ENCODE measurements around the gene SOX6.

Gene SOX6

GRCh38 chr11:15932417-15932816 lies 423.9 kb downstream of the SOX6 start:
- no peak overlapping the region for H3K18ac ChIP-seq (ENCODE audit: low read length)
- H2BK120ac ChIP-seq (ENCODE audit: low read depth, low read length), result no peak overlapping the region
- no CpG with 5 or more reads among the region's 3 CpGs for WGBS, 2 donors (ENCODE audit: extremely low coverage in 2 of 2, insufficient read length in 2 of 2, insufficient replicate concordance in 1 of 2)
- H4K91ac ChIP-seq (ENCODE audit: low read depth, low read length, poor library complexity), result no peak overlapping the region
- H2AK5ac ChIP-seq (ENCODE audit: low read depth, low read length), result no peak overlapping the region
- no peak overlapping the region for H4K8ac ChIP-seq (ENCODE audit: low read depth, low read length)
- H3K4ac ChIP-seq (ENCODE audit: low read length), result no peak overlapping the region
- no peak overlapping the region for H2BK12ac ChIP-seq (ENCODE audit: low read length)
- no peak overlapping the region for H3K9ac ChIP-seq (ENCODE audit: low read depth, low read length, poor library complexity)
- no peak overlapping the region for H2BK15ac ChIP-seq (ENCODE audit: low read length)
- H3K27me3 ChIP-seq (ENCODE audit: control insufficient read depth in 3 of 3, insufficient read depth in 3 of 3, low read depth in 1 of 3, low read length in 3 of 3), result no peaks in the 10 kb centered on the region
- H3K14ac ChIP-seq (ENCODE audit: low read length), result no peak overlapping the region
- no peaks in the 10 kb centered on the region for H3K36me3 ChIP-seq (replicated peaks in 1 of 2; ENCODE audit: control insufficient read depth in 2 of 2, insufficient read depth in 2 of 2, low read length in 2 of 2)
- H3K4me3 ChIP-seq (ENCODE audit: low read length in 2 of 2), result no peak overlapping the region
- no peak overlapping the region for H2BK5ac ChIP-seq (ENCODE audit: low read length)
- H2AFZ ChIP-seq (ENCODE audit: low read length), result no peak overlapping the region
- peaks cover 0 to 3% of the 10 kb centered on the region in 2 donors for H3K4me1 ChIP-seq (ENCODE audit: control insufficient read depth in 2 of 2, insufficient read depth in 1 of 2, low read depth in 1 of 2, low read length in 2 of 2)
- H3K79me1 ChIP-seq (ENCODE audit: low read depth, low read length), result no peaks in the 10 kb centered on the region
- H3K9me3 ChIP-seq (replicated peaks in 1 of 2; ENCODE audit: control insufficient read depth in 2 of 2, insufficient read depth in 1 of 2, low read depth in 1 of 2, low read length in 2 of 2), result peaks cover 3 to 4% of the 10 kb centered on the region in 2 donors
- no peak overlapping the region for H3K4me2 ChIP-seq (ENCODE audit: insufficient read depth, low read length, poor library complexity, severe bottlenecking)
- no peak for DNase-seq (ENCODE audit: low spot score)
- no peak overlapping the region for H3K27ac ChIP-seq (replicated peaks; ENCODE audit: low read length)
- H3K23ac ChIP-seq (ENCODE audit: low read depth, low read length, poor library complexity), result no peak overlapping the region

GRCh38 chr11:15931497-15931896 lies 424.8 kb downstream of the SOX6 start:
- H3K14ac ChIP-seq (ENCODE audit: low read length), result no peak overlapping the region
- no peak overlapping the region for H3K4me3 ChIP-seq (ENCODE audit: low read length in 2 of 2)
- H3K4ac ChIP-seq (ENCODE audit: low read length), result no peak overlapping the region
- no peak overlapping the region for H2BK120ac ChIP-seq (ENCODE audit: low read depth, low read length)
- H2BK15ac ChIP-seq (ENCODE audit: low read length), result no peak overlapping the region
- no peak overlapping the region for H2AFZ ChIP-seq (ENCODE audit: low read length)
- H3K18ac ChIP-seq (ENCODE audit: low read length), result no peak overlapping the region
- no peak for DNase-seq (ENCODE audit: low spot score)
- no peaks in the 10 kb centered on the region for H3K36me3 ChIP-seq (replicated peaks in 1 of 2; ENCODE audit: control insufficient read depth in 2 of 2, insufficient read depth in 2 of 2, low read length in 2 of 2)
- no peak overlapping the region for H2AK5ac ChIP-seq (ENCODE audit: low read depth, low read length)
- no peak overlapping the region for H4K8ac ChIP-seq (ENCODE audit: low read depth, low read length)
- H2BK5ac ChIP-seq (ENCODE audit: low read length), result no peak overlapping the region
- WGBS, 2 donors (ENCODE audit: extremely low coverage in 2 of 2, insufficient read length in 2 of 2, insufficient replicate concordance in 1 of 2), result 100% methylated on average over 1 of the region's 2 CpGs; no CpG with 5 or more reads in 1 of the 2 donors
- no peak overlapping the region for H3K23ac ChIP-seq (ENCODE audit: low read depth, low read length, poor library complexity)
- no peaks in the 10 kb centered on the region for H3K27me3 ChIP-seq (ENCODE audit: control insufficient read depth in 3 of 3, insufficient read depth in 3 of 3, low read depth in 1 of 3, low read length in 3 of 3)
- H3K9ac ChIP-seq (ENCODE audit: low read depth, low read length, poor library complexity), result no peak overlapping the region
- H3K27ac ChIP-seq (replicated peaks; ENCODE audit: low read length), result no peak overlapping the region
- no peak overlapping the region for H2BK12ac ChIP-seq (ENCODE audit: low read length)
- H3K4me1 ChIP-seq (ENCODE audit: control insufficient read depth in 2 of 2, insufficient read depth in 1 of 2, low read depth in 1 of 2, low read length in 2 of 2), result no peaks in the 10 kb centered on the region
- no peak overlapping the region for H4K91ac ChIP-seq (ENCODE audit: low read depth, low read length, poor library complexity)
- H3K4me2 ChIP-seq (ENCODE audit: insufficient read depth, low read length, poor library complexity, severe bottlenecking), result no peak overlapping the region
- no peaks in the 10 kb centered on the region for H3K79me1 ChIP-seq (ENCODE audit: low read depth, low read length)
- peaks cover 3 to 4% of the 10 kb centered on the region in 2 donors for H3K9me3 ChIP-seq (replicated peaks in 1 of 2; ENCODE audit: control insufficient read depth in 2 of 2, insufficient read depth in 1 of 2, low read depth in 1 of 2, low read length in 2 of 2)

- Histone ChIP-seq H3K9ac (ENCODE audit: low read depth, low read length, poor library complexity) (no peak overlapping the region), H3K4me2 (ENCODE audit: insufficient read depth, low read length, poor library complexity, severe bottlenecking) (no peak overlapping the region), H2AFZ (ENCODE audit: low read length) (no peak overlapping the region), H3K9me3 (replicated peaks in 1 of 2; ENCODE audit: control insufficient read depth in 2 of 2, insufficient read depth in 1 of 2, low read depth in 1 of 2, low read length in 2 of 2) (peaks cover 3 to 4% of the 10 kb centered on the region in 2 donors), H3K4me1 (ENCODE audit: control insufficient read depth in 2 of 2, insufficient read depth in 1 of 2, low read depth in 1 of 2, low read length in 2 of 2) (no peaks in the 10 kb centered on the region), H3K36me3 (replicated peaks in 1 of 2; ENCODE audit: control insufficient read depth in 2 of 2, insufficient read depth in 2 of 2, low read length in 2 of 2) (no peaks in the 10 kb centered on the region), H3K27ac (replicated peaks; ENCODE audit: low read length) (no peak overlapping the region), H4K91ac (ENCODE audit: low read depth, low read length, poor library complexity) (no peak overlapping the region), H4K8ac (ENCODE audit: low read depth, low read length) (no peak overlapping the region), H2BK5ac (ENCODE audit: low read length) (no peak overlapping the region), H3K23ac (ENCODE audit: low read depth, low read length, poor library complexity) (no peak overlapping the region), H3K18ac (ENCODE audit: low read length) (peak overlapping the region; percentile 15), H3K4ac (ENCODE audit: low read length) (no peak overlapping the region), H3K14ac (ENCODE audit: low read length) (no peak overlapping the region), H2BK120ac (ENCODE audit: low read depth, low read length) (no peak overlapping the region), H2BK12ac (ENCODE audit: low read length) (peak overlapping the region; percentile 65), H2AK5ac (ENCODE audit: low read depth, low read length) (no peak overlapping the region), H3K79me1 (ENCODE audit: low read depth, low read length) (no peaks in the 10 kb centered on the region), H2BK15ac (ENCODE audit: low read length) (no peak overlapping the region), H3K4me3 (ENCODE audit: low read length in 2 of 2) (no peak overlapping the region), H3K27me3 (ENCODE audit: control insufficient read depth in 3 of 3, insufficient read depth in 3 of 3, low read depth in 1 of 3, low read length in 3 of 3) (no peaks in the 10 kb centered on the region)
- WGBS, 2 donors (ENCODE audit: extremely low coverage in 2 of 2, insufficient read length in 2 of 2, insufficient replicate concordance in 1 of 2), result no CpG with 5 or more reads among the region's 6 CpGs
- no peak for DNase-seq (ENCODE audit: low spot score)
Observed at GRCh38 chr11:15930442-15931025, 425.8 kb downstream of the SOX6 start.

- Histone ChIP-seq H3K14ac (ENCODE audit: low read length) (peak overlapping the region; percentile 9), H2AFZ (ENCODE audit: low read length) (no peak overlapping the region), H3K23ac (ENCODE audit: low read depth, low read length, poor library complexity) (no peak overlapping the region), H3K4me2 (ENCODE audit: insufficient read depth, low read length, poor library complexity, severe bottlenecking) (no peak overlapping the region), H3K79me1 (ENCODE audit: low read depth, low read length) (no peaks in the 10 kb centered on the region), H3K27me3 (ENCODE audit: control insufficient read depth in 3 of 3, insufficient read depth in 3 of 3, low read depth in 1 of 3, low read length in 3 of 3) (no peaks in the 10 kb centered on the region), H3K4me1 (ENCODE audit: control insufficient read depth in 2 of 2, insufficient read depth in 1 of 2, low read depth in 1 of 2, low read length in 2 of 2) (no peaks in the 10 kb centered on the region), H3K9me3 (replicated peaks in 1 of 2; ENCODE audit: control insufficient read depth in 2 of 2, insufficient read depth in 1 of 2, low read depth in 1 of 2, low read length in 2 of 2) (peaks cover 3 to 4% of the 10 kb centered on the region in 2 donors), H2BK12ac (ENCODE audit: low read length) (peak overlapping the region; percentile 5), H3K36me3 (replicated peaks in 1 of 2; ENCODE audit: control insufficient read depth in 2 of 2, insufficient read depth in 2 of 2, low read length in 2 of 2) (no peaks in the 10 kb centered on the region), H2BK120ac (ENCODE audit: low read depth, low read length) (no peak overlapping the region), H3K4ac (ENCODE audit: low read length) (no peak overlapping the region), H3K18ac (ENCODE audit: low read length) (peak overlapping the region; percentile 25), H4K8ac (ENCODE audit: low read depth, low read length) (no peak overlapping the region), H2AK5ac (ENCODE audit: low read depth, low read length) (no peak overlapping the region), H2BK15ac (ENCODE audit: low read length) (no peak overlapping the region), H4K91ac (ENCODE audit: low read depth, low read length, poor library complexity) (no peak overlapping the region), H3K27ac (replicated peaks; ENCODE audit: low read length) (no peak overlapping the region), H3K9ac (ENCODE audit: low read depth, low read length, poor library complexity) (no peak overlapping the region), H3K4me3 (ENCODE audit: low read length in 2 of 2) (no peak overlapping the region), H2BK5ac (ENCODE audit: low read length) (no peak overlapping the region)
- no peak for DNase-seq (ENCODE audit: low spot score)
- WGBS, 2 donors (ENCODE audit: extremely low coverage in 2 of 2, insufficient read length in 2 of 2, insufficient replicate concordance in 1 of 2), result no CpG with 5 or more reads among the region's 3 CpGs
Observed at GRCh38 chr11:15929371-15929901, 426.9 kb downstream of the SOX6 start.

Measured in neuronal stem cell (in vitro differentiated cells).